GM18505 (cell line): ENCODE data around the gene RELN.
"Not testable (repeated sequence)": the region's sequence is repeated elsewhere in the genome, so short reads cannot be mapped to it uniquely, and the experiment has no call there.

Experiments used
- ATAC-seq: cut with Tn5 transposase; IDR thresholded peaks from one replicate; pipeline ENCODE4 v1.9.1; 2021; ENCODE audit not compliant: unreplicated experiment
- POLR2A ChIP-seq: IDR thresholded peaks from 4 replicates; pipeline ENCODE4 v1.6.1; 2011; ENCODE audit warnings: borderline replicate concordance; ENCODE audit not compliant: insufficient read depth, insufficient read length; ENCODE audit errors: extremely low read depth

Gene RELN

DNA sequence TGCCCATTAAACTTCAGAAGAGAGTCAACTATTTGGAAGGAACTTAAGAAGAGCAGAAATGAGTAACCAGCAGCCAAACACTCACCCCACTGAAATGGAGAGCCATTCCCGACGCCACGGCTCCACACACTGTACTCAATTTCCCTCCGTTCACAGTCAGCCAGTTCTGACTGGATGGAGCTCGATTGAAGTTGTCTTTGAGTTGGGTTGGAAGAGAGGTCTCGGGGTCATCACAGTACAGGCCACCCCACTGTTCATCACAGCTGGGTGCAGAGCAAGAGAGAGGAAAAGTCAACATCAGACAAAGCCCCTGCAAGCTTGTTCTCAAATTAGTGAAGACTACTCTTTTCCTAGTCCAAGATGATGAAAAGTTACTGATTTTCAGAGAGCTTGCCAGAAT lies 467.5 kb downstream of the RELN start:
- no peak for ATAC-seq

DNA sequence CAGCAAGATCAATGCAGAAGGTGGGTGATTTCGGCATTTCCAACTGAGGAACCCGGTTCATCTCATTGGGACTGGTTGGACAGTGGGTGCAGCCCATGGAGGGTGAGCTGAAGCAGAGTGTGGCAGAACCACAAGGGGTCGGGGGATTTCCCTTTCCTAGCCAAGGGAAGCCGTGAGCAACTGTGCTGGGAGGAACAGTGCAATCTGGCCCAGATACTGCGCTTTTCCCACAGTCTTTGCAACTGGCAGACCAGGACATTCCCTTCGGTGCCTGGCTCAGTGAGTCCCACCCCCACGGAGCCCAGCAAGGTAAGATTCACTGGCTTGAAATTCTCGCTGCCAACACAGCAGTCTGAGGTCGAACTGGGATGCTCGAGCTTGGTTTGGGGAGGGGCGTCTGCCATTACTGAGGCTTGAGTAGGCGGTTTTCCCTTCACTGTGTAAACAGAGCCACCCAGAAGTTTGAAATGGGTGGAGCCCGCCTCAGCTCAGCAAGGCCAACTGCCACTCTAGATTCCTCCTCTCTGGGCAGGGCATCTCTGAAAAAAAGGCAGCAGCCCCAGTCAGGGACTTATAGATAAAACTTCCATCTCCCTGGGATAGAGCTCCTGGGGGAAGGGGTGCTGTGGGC lies 484.8 kb downstream of the RELN start:
- ATAC-seq = no peak
- TF ChIP-seq POLR2A = no peak

More for the DNA sequence above, 467.5 kb downstream of the RELN start:
- TF ChIP-seq POLR2A = no peak

DNA sequence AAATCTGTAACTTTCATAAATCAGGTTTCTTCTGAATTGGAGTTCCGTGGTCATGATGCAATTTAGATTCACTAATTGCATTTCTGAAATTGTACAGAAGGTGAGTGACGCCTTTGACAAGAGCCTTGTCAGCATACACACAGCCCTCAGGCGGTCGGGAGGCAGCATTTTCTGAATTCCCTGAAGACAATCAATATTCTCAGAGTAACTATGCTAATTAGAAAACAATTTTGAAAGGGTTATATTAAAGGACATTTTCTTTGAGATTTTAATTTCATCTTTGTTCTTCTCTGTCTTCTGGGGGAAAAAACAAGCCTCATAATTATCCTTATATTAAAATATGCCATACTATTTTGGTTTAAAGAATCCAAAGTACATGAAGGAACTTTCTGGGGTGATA lies 488.3 kb downstream of the RELN start:
- ATAC-seq = no peak
- no peak for TF ChIP-seq POLR2A

DNA sequence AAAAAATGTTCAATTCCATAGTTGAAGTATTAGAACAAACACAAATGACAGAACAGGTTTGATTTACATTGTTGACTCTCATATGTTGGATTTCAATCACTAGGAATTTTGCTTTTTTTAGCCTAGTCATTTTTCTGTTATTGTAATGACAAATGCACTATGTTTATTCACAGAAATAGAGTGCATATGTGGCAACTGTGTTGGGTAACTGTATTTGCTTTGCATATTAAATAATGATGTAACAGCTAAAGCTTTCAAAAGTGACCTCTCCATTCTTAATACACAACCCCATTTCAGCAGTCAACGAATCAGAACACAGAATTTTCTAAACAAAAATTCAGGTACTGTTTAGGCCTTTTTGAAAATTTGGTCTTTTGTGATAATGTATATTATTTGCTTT lies 489.5 kb downstream of the RELN start:
- no peak for TF ChIP-seq POLR2A
- no peak for ATAC-seq

DNA sequence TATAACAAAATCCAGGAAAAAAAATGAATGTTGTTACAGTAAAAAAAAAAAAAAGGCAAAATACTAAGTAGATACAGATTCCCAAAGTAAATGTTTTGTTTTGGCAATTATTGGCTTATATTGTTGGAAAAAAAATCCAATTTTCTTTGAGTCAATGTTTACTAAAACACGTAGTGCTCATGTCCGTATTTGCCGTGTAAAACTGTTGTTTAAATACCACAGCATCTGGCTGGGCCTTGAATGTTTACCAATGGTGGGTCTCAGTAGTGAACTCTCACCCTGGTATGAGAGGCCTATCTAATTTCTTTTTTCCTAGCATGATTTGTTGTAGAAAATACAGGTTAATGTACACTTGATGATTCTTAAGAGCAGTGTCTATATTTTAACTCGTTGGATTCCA lies 502.0 kb downstream of the RELN start:
- no peak for ATAC-seq
- no peak for TF ChIP-seq POLR2A

DNA sequence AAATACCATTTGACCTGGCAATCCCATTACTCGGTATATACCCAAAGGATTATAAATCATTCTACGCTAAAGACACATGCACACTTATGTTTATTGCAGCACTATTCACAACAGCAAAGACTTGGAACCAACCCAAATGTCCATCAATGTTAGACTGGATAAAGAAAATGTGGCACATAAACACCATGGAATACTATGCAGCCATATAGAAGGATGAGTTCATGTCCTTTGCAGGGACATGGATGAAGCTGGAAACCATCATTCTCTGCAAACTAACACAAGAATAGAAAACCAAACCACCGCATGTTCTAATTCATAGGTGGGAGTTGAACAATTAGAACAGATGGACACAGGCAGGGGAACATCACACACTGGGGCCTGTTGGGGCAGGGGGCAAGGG lies 502.6 kb downstream of the RELN start:
- not testable (repeated sequence) for ATAC-seq

DNA sequence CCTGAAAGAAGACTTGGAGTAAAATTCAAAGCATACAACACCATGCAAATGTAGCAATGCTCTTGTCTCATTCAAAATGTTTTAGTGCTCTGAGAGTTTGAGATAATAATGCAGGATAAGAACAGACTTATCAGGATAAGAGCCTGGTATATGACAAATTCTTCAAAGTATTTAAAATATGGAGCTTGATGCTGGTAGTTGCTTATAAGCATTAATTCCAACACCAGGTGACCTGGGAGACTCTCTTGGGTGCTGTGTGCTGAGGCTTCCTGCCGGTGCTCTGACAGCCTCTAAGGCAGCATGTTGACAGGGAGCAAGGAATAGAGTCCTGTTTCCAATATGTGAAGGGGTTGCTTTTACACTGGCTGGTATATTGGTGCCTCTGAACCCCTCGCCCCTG lies 508.7 kb downstream of the RELN start:
- no peak for TF ChIP-seq POLR2A
- ATAC-seq = no peak

DNA sequence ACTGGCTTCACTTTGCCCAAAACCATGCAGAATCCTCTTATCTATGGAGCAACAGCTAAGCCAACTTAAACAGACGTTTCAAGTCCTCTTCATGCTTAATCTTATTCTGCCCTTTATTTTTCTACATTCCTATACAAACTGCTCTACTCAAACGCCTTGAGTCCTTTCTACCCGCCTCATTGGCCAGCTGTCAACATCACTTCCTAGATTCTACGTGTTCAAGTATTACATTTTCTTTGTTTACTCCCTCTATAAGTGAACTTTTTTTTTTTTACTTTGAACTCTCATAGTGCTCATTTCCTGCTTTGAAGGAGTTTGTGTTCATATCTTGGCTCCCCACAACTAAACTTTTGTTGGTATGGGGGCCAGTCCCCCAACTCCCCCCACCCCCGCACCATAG lies 514.5 kb downstream of the RELN start:
- TF ChIP-seq POLR2A = no peak
- ATAC-seq = no peak

DNA sequence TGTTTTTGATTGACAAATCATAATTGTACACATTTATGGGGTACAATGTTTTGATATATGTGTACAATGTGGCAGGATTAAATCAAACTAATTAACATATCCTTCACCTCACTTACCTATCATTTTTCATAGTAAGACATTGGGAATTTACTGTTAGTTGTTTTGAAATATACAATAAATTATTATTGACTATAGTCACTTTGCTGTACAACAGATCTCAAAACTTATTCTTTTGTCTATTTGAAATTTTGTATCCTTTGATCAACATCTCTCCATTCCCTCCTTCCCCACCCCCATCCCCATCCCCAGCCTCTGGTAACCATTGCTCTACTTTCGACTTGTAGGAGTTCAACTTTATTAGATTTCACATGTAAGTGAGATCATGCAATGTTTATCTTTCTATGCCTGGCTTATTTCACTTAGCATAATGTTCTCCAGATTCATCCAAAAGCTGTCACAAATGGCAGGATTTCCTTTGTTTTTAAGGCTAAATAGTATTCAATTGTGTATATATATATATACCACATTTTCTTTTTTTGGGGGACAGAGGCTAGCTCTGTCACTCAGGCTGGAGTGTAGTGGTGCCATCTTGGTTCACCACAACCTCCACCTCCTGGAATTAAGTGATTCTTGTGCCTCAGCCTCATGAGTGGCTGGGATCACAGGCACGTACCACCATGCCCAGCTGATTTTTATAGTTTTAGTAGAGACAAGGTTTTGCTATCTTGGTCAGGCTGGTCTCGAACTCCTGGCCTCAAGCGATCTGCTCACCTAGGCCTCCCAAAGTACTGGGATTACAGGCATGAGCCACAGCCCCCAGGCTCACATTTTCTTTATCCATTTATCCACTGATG lies 520.1 kb downstream of the RELN start:
- no peak for ATAC-seq
- no peak for TF ChIP-seq POLR2A

DNA sequence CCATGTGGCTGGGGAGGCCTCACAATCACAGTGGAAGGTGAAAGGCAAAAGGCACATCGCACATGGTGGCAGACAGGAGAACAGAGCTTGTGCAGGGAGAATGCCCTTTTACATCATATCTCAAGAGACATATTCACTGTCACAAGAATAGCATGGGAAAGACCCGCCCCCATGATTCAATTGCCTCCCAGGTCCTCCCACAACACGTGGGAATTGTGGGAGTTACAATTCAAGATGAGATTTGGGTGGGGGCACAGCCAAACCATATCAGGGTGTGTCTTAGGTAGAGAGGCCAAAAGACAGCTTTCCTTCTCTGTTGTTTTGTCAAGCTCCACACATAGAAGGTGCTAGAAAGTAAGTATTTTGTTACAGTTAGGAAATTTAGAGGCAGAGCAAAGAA lies 522.6 kb downstream of the RELN start:
- no peak for ATAC-seq
- no peak for TF ChIP-seq POLR2A

DNA sequence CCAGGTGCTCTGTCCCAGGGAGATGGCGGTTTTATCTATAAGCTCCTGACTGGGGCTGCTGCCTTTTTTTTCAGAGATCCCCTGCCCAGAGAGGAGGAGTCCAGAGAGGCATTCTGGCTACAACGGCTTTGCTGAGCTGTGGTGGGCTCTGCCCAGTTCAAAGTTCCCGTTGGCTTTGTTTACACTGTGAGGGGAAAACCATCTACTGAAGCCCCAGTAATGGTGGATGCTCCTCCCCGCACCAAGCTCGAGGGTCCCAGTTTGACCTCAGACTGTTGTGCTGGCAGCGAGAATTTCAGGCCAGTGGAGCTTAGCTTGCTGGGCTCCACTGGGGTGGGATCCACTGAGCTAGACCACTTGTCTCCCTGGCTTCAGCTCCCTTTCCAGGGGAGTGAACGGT lies 527.1 kb downstream of the RELN start:
- TF ChIP-seq POLR2A = no peak

DNA sequence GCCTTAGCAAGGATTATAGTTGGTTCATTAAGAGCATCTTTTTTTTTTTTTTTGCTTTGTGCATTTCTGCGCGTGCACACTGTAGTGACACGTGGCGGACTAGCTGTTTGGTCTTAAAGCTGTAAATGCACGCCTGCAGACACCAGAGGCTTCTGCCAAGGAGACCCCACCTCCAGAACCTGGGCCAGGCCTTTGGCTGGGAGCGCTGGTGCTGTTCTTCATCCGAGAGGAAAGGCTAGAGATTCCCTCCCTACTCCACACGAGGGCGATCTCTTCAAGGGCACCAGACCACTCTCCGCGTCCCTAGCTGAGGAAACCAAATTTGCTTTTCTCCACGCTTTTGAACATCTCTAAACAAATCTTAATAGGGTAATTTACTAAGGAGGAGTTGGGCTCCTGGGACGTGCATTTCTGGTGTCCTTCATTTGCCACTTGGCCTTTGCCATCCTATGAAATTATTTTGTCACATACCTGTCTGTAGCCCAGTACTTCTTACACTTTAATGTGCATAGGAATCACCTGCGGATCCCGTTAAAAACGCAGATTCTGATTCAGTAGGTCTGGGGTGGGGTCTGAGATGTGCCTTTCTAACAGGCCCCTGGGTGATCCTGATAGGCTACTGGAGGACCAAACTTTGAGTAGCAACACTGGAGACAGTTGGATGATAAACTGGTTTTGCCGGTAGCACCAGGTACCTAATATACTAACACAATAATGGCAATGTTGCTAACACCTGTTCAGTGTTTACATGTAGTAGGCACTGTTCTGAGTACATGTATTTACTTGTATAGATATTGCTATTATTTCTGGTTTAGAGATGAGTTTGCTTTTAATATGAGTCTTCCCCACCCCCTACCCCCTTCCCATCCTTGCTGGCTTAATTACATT lies 542.1 kb downstream of the RELN start:
- peak; percentile 83 for ATAC-seq

More for the DNA sequence above, 527.1 kb downstream of the RELN start:
- ATAC-seq = no peak

DNA sequence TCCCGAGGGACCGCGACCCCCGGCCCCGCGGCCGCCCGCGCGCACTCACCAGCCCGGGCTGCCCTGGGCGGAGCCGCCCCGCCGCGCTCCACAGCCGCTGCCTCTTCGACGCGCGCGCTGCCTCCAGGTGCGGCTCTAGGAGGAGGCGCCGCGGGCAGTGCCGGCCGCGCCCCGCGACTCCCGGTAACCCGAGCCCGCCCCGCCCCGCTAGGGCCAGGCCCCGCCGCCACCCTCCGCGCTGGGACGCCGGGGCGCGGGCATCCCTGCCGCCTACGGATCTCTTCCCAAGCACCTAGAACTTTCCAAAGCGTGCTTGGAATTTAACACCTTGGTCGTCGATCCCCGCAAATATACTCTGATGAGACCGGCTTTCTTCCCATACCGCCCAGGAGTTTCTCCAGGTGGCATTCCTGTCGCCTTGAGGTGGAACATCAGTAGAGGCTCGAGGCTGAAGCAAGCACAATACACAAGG lies 543.4 kb downstream of the RELN start, which contains the start of gene SLC26A5:
Gene SLC26A5 (minus strand): TSS at position 159 of the 472 bp plus-strand sequence. CDS start 24,693 bp downstream, outside the sequence.
- ATAC-seq = no peak

More for the DNA sequence above, 542.1 kb downstream of the RELN start:
- TF ChIP-seq POLR2A = no peak

More for the DNA sequence above, 543.4 kb downstream of the RELN start, which contains the start of gene SLC26A5:
- TF ChIP-seq POLR2A = no peak
